ENCODE measurements around the gene C2orf80.
"Not testable (repeated sequence)": the region's sequence is repeated elsewhere in the genome, so short reads cannot be mapped to it uniquely, and the experiment has no call there.

C2orf80 gene

GRCh38 chr2:208189810-208190503 is at the start of gene C2orf80:
Gene C2orf80, minus strand, starts transcription at chr2:208190030. Its CDS starts 3,044 bp downstream, at chr2:208186986.
- DNase-seq, result no peak

- DNase-seq, result no peak
Measured at GRCh38 chr2:208235860-208236259, 46.0 kb upstream of the C2orf80 start.

- DNase-seq, result no peak
Measured at GRCh38 chr2:208234786-208235185, 45.0 kb upstream of the C2orf80 start.

GRCh38 chr2:208228476-208228875 is 38.6 kb upstream of the C2orf80 start:
- DNase-seq, result no peak

GRCh38 chr2:208227581-208228232 is 37.9 kb upstream of the C2orf80 start:
- DNase-seq, result no peak

GRCh38 chr2:208224802-208225201 is 35.0 kb upstream of the C2orf80 start:
- no peak for DNase-seq

GRCh38 chr2:208222351-208222750 is 32.5 kb upstream of the C2orf80 start:
- DNase-seq, result no peak

GRCh38 chr2:208221873-208222272 is 32.0 kb upstream of the C2orf80 start:
- not testable (repeated sequence) for DNase-seq

GRCh38 chr2:208210688-208211451 is 21.0 kb upstream of the C2orf80 start:
- DNase-seq, result no peak

GRCh38 chr2:208208335-208209085 is 18.7 kb upstream of the C2orf80 start:
- DNase-seq, result no peak

GRCh38 chr2:208207769-208208168 is 17.9 kb upstream of the C2orf80 start:
- DNase-seq, result no peak

- DNase-seq, result no peak
Measured at GRCh38 chr2:208204166-208204565, 14.3 kb upstream of the C2orf80 start.

- no peak for DNase-seq
Measured at GRCh38 chr2:208195531-208195930, 5.7 kb upstream of the C2orf80 start.

GRCh38 chr2:208192611-208193236 is 2.9 kb upstream of the C2orf80 start:
- no peak for DNase-seq

- no peak for DNase-seq
Measured at GRCh38 chr2:208189069-208189809, 591 bp downstream of the C2orf80 start.

GRCh38 chr2:208186893-208187292 is 2.9 kb downstream of the C2orf80 start:
- no peak for DNase-seq

- no peak for DNase-seq
Measured at GRCh38 chr2:208186465-208186864, 3.4 kb downstream of the C2orf80 start.

GRCh38 chr2:208183972-208184705 is 5.7 kb downstream of the C2orf80 start:
- no peak for DNase-seq

GRCh38 chr2:208183526-208183925 is 6.3 kb downstream of the C2orf80 start:
- no peak for DNase-seq

GRCh38 chr2:208182835-208183234 is 7.0 kb downstream of the C2orf80 start:
- DNase-seq, result no peak

- no peak for DNase-seq
Measured at GRCh38 chr2:208179028-208179609, 10.7 kb downstream of the C2orf80 start.
